ENCODE results near the gene CD8B. TPM values are rescaled to one million over a fixed set of nuclear protein-coding genes. Genes with fewer than 3 reads are reported as not detected.

Gene CD8B
- total and polyA plus RNA-seq, 9 of the 15 experiments (the other 6 are each of a cell fraction or from before 2014, with no cell fraction given) = not detected

- DNase-seq (ENCODE audit: extremely low read depth in 1 of 4, low spot score in 3 of 4) (no peak), FAIRE-seq (no peak), ATAC-seq (no peak)
- H3K4me1 ChIP-seq (replicated peaks in 1 of 2; ENCODE audit: control insufficient read depth in 2 of 2, insufficient read depth in 2 of 2, low read length in 2 of 2) = peaks cover 0 to 6% of the 10 kb centered on the region in 2 experiments; a peak in 1 of 5 replicates
- no peaks in the 10 kb centered on the region for H4K20me1 ChIP-seq (replicated peaks; ENCODE audit: control insufficient read depth, insufficient read depth, low read length)
- in situ Hi-C loops (cut with MboI) = no loop called here
- H3K36me3 ChIP-seq (ENCODE audit: control insufficient read depth, insufficient read depth, low read length) = no peaks in the 10 kb centered on the region
- POLR2A ChIA-PET = no interaction called here
- no peaks in the 10 kb centered on the region for H3K9me3 ChIP-seq (replicated peaks; ENCODE audit: control insufficient read depth, insufficient read depth, low read depth, low read length)
- CTCF ChIA-PET (ENCODE audit: low intra/inter-chr PET ratio) = no interaction called here
- 2% methylated on average over 11 of the region's 11 CpGs for whole genome bisulfite sequencing (ENCODE audit: insufficient coverage, low coverage, missing lambda C conversion rate)
- no peak overlapping the region for H3K27ac ChIP-seq (ENCODE audit: extremely low read depth, low read depth, low read length)
- no peak overlapping the region for H2AFZ ChIP-seq (ENCODE audit: low read depth, low read length)
- intact Hi-C loops (cut with micrococcal nuclease) = no loop called here
- H3K27me3 ChIP-seq (ENCODE audit: control insufficient read depth in 2 of 2, insufficient read depth in 2 of 2, low read length in 2 of 2) = peaks cover 8 to 57% of the 10 kb centered on the region in 2 experiments; a peak in 4 of 5 replicates
- no TSS peak for BruUV-seq (replicated peaks)
- no peaks in the 10 kb centered on the region for H3K79me2 ChIP-seq (ENCODE audit: control insufficient read depth, insufficient read depth, low read length)
- H3K9ac ChIP-seq (ENCODE audit: insufficient read depth in 1 of 2, low read depth in 2 of 2, low read length in 2 of 2) = no peak overlapping the region
- H3K9me1 ChIP-seq (ENCODE audit: control insufficient read depth, insufficient read depth, low read length) = no peaks in the 10 kb centered on the region
- H3K4me2 ChIP-seq (ENCODE audit: insufficient read depth, low read length) = no peak overlapping the region
- H3K4me3 ChIP-seq = no peak overlapping the region
- no peak for TF ChIP-seq RFX7 (CRISPR knock-in tag; IDR thresholded peaks at IDR 0.05)
- no peak for TF ChIP-seq SMARCA5 (IDR thresholded peaks at IDR 0.05)
- no peak for TF ChIP-seq MTF1 (CRISPR knock-in tag; IDR thresholded peaks at IDR 0.05; ENCODE audit: borderline replicate concordance)
- no peak for TF ChIP-seq HMBOX1 (IDR thresholded peaks at IDR 0.05)
- TF ChIP-seq NFE2L1 (tag; IDR thresholded peaks at IDR 0.05; ENCODE audit: borderline replicate concordance, low read depth) = no peak
- TF ChIP-seq TRIM25 (IDR thresholded peaks at IDR 0.05; ENCODE audit: borderline replicate concordance) = no peak
- no peak for TF ChIP-seq PRPF4 (IDR thresholded peaks at IDR 0.05; ENCODE audit: insufficient read depth, low read depth, low read length, poor library complexity, severe bottlenecking)
Observed at GRCh38 chr2:86825036-86825692, 36.5 kb downstream of the CD8B start.

Measured in K562 (cell line).